Stimulated activated CD4-positive, alpha-beta T cell treated with anti-CD3 and anti-CD28 coated beads, Interleukin-1b, Interleukin-23, amount 100 ng/mL, for 24 hours (primary cell): Measurements from ENCODE around the gene PEX10.

Experiments used
- DNase-seq, 4 experiments: peaks; one replicate each; pipeline ENCODE4 v3.0.0-alpha.2; 2020; ENCODE audit warnings: low read depth in 4 of 4, low spot score in 1 of 4

The PEX10 gene

DNA sequence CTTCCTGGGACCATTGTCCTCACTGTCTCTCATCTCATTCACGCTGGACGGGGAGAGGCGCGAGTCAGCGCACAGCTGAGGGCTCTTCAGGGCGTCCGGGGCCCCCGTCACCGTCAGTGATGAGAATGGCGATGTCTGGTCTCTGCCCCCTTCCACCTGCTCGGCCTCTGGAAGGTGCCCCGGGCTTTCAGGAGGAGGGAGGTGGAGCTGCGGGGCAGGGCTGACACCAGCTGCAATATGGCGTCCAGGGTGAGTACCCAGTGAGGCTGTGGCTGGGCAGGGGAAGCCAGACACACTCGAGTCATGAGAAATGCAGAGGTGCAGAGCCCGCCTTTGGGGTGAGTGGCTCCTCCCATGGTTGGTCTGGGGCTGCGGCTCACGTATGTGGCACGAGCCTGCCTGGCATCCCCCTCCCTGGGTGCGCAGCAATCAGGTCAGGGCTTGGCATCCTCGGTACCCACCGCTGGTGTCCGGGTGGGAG is 36.1 kb downstream of the PEX10 start:
- DNase-seq = no peak

DNA sequence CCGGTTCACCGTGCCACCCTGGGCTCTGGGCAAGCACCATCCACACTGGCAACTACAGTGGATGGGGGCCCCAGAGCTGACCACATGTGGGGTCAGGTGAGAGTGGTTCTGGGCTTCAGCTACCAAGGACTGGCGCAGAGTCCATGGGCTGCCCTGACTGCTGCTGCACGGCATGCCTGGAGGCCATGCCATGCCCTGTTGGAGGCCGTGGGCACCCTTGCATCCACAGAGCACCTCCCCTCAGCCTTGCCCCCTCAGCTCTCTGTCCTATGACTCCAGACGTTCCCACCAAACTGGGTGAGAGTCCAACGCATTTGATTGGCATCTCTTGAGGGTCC is 36.5 kb downstream of the PEX10 start:
- DNase-seq = no peak

DNA sequence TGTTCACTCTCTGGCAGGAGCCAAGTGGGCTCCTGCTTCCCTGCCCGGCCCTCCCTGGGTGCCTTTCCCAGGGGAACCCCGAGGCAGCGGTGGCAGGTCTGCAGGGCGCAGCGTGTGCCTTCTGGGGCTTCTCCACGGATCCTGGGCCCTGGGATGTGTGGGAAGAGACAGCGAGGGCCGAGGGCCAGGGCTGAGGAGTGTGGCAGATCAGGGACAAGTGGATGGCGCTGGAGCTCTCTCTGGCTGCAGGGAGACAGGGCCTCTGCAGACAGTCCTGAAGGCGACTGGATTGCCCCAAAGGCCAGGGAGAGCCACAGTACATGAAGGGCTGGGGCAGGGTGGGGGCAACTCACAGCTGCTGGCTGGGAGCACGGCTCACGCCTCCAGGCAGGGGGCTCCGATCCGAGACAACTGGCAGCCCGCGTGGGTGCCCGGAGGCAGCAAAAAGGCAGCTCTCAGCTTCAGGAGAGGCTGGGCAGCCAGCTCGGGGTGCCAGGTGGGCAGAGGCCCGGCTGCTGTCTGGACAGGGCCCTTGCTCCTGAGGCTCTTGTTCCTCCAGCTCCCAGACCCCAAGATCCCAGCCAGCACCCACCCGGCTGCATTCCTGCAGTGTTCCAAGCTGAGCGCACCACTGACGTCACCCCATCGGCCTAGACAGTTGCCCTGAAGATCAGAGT is 37.0 kb downstream of the PEX10 start:
- DNase-seq = no peak

DNA sequence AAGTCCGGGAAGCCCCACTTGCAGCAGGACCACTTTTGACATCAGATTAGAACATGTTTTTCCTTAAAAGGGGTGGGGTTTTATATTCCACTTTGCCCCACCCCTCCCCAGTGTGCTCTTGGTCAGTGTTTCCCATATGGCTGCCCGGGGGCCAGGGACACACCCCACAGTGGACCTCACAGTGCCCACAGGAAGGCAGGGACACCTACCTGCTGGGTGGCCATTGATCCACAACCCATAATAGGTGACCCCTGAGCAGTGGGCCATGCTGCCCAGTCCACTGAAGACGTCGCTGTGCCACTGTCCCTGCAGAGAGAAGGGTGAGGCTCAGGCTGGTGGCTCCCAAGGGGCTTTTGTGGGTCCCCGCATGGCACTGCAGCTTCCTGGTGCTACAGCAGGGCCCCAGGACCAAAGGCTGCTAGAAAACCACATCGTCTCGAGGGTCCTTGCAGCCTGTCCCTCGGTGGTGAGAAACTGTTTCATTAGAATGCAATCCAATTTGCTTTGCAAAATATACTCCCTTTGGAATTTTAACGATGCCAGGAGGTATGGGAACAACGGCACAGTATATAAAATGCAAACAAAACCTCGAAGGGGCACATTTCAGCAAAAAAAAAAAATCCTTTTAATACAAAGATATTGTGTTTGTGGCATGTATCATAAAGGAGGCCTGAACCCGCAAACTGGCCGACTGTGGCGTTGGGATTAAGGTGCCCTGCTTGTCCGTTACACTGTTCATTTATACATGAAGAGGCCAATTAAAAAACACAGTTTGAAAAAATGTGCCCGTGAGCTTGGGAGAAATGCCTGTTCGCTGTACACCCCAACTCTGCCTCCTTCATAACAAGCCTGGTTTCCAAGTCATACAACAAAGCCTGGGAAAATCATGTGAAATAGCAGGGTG is 37.9 kb downstream of the PEX10 start:
- DNase-seq = no peak

DNA sequence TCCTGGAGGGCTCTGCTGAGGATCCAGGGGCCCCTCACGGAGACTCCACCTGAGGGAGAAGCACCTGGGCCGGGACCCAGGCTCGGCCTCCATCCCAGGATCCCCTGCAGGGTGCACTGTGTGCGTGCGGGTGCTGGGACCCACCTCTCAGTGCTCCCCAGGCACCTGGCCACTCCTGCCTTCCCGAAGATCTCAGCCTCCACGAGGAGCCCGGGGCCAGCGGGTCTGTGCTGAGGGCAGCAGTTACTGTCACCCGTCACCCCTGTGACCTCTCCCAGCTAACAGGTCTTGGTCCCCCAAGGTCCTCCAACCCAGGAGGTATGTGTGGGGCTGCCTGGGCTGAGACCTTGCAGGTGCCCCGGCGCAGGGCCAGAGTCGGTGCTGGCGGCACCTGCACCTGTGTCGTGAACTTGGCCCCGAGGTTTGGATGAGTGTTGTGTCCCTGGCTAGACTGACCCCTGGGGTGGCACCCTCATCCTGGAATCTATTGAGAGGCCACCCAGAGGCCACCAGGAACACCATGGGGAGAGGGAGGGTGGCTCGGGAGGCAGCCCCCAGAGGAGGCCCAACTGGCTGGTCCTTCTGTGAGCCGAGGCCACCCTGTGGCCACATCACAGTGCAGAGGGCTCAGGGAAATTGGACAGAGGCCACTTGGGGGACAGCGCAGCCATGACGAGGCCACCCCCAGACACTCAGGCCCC is 38.7 kb downstream of the PEX10 start:
- no peak for DNase-seq

DNA sequence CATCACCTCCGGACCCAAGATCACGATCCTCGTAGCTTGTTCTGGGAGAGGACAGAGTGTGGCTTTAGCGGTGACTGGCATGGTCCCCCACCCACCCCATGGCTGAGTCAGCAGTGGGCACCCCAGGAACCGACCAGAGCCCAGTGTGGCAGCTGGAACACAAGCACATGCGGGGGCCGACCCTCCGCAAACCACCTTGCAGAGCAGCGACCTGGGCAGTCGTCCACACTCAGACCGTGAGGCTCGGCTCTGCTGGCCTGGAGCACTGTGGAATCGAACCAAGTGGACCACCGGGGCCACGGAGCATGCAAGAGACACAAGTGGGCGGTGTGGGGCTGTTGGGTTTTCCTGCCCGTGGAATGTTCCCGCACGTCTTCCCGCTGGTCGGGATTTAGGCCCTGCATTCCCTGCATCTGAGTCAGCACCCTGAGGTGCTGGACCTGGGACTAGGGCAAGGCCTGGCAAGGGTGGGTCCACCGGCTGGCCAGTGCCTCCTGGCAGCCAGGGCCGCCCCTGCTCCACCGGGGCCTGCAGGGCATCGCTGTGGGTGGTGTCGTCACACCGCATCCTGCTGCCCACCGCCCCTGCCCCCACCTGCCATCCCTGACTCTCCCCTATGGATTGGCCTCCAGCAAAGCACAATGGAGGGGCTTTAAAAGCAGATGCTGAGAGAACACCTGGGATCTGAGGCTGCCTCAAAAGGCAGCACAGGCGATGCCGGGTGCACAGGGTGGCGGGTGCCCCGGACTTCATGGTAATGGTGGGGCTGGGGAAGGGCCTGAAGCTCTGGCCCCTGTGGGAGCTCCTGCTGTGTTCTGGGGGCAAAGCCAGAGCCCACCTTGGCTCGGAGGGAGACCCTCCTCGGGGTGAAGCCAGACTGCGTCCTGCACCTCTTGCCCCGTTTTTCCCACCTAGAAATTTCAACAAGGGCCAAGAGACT is 39.5 kb downstream of the PEX10 start:
- DNase-seq = no peak

DNA sequence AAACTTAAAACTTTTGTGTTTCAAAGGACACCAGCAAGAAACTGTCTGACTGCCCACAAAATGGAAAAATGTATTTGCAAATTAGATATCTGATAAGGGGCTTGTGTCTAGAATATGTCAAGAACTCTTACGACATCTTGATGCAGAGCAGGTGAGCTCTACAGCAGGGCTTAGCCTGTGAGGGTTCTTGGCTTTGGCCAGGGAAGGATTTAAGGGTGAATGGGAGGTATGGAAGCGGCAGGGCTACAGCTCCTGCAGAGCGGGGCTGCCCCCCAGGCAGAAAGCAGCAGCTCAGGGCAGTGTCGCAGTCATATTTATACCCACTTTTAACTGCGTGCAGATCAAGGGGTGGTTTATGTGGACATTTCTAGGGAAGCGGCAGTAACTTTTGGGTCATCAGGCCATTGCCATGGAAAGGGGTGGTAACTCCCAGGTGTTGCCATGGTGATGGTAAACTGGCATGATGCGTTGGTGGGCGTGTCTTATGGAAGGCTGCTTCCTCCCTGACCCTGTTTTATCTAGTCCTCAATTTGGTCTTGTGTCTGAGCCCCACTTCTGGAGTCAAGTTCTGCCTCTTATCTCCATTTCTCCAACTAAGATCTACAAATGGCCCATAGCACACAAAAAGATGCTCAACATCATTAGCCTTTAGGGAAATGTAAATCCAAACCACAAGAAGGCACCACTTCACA is 44.2 kb downstream of the PEX10 start:
- DNase-seq = no peak

DNA sequence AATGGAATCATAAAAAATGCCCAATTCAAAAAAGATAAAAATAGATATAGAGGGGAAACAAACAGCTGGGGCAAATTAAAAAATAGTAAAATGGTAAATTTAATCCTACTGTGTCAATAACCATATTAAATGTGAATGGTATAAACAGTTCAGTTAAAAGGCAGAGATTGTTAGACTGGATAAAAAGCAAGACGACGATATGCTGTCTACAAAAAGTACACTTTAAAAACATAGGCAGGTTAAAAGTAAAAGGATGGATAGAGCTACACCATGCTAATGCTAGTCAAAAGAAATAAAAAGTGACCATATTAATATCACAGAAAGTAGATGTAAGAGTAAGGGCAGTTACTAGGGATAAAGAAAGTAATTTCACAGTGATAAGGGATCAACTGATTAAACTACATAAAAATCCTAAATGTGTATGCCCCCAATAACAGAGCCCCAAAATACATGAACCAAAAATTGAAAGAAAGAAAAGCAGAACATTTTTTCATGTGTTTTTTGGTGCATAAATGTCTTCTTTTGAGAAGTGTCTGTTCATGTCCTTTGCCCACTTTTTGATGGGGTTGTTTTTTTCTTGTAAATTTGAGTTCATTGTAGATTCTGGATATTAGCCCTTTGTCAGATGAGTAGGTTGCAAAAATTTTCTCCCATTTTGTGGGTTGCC is 48.4 kb downstream of the PEX10 start:
- no peak for DNase-seq

DNA sequence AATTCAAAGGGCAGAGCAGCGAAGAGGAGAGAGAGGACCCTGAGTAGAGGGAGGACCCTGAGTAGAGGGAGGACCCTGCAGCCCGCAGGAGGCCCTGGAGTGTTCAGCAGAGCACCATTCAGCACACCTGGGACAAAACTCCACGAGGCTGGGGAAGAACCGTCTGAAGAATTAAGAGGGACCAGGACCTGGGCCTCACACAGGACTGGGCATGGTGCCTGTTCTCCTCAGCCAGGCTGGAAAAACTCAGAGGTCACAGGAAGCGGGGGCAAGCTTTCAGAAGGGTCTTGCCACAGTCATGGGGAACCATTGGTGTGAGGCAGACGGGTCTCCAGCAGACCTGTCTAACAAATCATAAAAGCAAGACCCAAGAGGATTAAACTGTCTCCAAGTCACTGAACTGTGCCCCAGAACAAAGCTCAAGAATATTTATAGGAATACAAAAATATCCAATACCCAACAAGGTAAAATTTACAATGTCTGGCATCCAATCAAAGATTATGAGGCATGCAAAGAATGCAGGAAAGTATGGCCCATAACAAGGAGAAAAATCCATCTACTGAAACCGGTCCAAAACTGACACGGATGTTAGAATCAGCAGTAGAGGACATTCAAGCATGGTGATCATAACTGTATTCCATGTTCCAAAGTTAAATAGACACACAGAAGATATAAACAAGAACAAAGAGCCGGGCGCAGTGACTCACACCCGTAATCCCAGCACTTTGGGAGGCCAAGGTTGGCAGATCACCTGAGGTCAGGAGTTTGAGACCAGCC is 51.6 kb downstream of the PEX10 start:
- no peak for DNase-seq

DNA sequence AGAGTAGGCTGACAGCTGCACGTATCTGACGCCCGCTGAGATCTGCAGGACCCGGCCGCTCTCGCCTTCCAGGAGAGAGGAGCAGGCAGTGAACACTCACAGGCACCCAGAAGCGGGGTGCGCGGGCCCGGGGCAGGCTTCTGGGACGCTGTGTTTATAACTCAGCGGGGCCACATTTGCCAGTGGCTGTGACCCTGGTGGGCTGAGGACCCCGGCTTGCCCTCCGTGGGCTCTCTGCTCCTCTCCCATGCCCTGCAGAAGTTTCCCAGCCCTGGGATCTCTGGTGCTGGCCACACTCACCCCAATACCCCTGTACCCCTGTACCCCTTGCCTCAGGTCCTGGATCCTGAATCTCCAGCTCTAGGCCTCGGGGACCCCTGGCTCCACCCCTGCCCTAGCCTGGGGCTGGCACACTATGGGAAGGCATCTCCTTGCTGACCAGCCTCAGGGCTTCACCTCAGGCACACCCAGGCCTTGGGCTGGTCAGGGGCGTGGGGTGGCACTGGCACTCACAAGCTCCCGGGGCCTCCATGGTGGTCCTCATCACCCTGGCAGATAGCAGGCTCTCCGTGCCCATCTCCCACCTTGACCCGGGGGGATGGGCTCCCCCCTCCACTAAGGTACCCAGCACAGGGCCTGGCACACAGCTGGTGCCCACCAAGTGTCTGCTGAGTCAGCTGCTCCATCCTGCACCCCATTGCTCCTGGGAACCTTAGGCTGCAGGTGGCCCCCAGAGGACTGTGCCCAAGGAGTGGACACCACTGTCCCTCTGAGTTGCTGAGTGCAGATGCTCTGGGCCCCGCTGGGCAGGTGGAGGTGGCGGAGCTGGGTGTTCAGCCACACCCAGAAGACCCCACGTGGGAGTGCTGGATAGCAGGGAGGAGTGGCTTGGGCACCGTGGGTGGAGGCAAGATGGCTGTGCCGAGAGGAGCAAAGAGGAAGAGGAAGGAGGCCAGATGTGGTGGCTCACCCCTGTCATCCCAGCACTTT is 53.4 kb downstream of the PEX10 start:
- no peak for DNase-seq

DNA sequence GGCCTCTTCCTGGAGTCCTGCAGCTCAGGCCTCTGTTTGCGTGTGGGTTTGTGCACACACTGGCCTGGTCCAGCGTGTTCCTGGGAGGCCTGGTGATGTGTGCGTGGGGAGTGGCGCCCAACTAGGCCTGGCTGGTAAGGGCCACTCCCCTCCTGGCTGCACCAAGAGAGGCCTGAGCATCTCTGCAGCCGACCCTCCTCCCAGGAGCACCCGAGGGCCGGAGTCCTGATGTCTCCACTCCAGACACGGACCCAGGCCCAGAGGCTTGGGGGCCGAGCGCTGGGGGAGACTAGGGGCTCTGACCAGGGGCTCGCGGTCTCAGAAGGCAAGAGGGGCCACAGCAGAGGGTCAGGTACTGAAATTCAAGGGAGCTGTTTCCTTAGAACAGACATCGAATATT is 54.3 kb downstream of the PEX10 start:
- no peak for DNase-seq

DNA sequence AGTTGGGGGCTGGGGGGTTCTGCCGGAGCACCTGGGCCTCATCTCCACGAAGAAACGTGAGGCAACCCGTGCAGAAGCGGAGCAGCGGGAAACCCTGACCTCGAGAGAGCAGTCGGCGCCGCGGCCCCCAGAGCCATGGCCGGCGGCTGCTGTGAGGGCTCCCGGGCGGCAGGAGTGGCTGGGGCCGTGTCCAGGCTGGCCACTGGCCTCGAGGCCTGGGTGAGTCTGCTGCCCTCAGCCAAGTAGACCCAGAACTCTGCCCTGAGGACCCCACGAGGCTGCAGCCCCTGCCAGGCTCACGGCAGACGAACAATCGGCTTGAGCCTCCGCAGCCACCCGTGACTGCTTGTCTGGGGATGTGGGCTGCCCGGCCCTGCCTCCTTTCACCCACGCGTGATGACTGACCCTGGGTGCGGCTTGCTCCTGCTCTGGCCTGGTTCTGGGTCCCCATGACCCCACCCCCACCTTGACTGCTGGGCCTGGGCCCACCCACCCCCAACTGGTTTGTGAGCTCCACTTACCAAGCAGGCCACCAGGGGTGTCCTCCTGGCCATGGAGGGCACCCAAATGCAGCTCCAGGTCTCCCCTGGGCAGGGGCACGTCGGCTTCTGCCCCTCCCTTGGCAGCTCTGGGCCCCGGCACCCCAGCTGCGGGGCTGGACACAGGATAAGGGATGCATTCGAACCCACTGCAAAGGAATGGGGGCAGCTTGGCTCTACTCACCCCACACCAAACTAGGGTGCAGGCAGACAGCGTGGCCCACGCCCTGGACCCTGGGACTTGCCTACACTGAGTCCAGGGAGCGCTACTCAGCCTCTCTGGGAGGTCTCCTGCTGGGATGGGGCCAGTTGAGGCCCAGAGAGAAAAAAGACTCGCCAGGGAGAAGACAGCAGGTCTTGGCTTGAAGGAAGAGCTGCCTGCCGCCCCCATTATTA is 55.2 kb downstream of the PEX10 start:
- DNase-seq = no peak

DNA sequence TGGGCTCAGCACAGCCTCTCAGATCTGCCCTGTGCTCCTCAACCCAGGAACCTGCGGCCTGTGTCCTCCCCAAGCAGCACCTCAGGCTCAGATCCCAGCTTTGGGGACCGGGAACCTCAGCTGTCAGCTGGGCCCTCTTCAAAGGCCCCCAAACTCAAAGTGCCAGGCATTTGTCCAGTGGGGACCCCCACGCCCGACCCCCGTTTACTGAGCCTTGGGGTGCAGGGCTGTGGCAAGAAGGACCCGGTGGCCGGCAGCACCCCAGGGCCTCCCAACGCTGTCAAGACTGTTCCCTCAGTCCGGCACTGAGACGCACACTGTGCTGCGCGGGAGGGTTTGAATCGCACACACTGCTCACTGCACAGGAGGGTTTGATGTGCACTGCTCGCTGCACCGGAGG is 56.0 kb downstream of the PEX10 start:
- no peak for DNase-seq

DNA sequence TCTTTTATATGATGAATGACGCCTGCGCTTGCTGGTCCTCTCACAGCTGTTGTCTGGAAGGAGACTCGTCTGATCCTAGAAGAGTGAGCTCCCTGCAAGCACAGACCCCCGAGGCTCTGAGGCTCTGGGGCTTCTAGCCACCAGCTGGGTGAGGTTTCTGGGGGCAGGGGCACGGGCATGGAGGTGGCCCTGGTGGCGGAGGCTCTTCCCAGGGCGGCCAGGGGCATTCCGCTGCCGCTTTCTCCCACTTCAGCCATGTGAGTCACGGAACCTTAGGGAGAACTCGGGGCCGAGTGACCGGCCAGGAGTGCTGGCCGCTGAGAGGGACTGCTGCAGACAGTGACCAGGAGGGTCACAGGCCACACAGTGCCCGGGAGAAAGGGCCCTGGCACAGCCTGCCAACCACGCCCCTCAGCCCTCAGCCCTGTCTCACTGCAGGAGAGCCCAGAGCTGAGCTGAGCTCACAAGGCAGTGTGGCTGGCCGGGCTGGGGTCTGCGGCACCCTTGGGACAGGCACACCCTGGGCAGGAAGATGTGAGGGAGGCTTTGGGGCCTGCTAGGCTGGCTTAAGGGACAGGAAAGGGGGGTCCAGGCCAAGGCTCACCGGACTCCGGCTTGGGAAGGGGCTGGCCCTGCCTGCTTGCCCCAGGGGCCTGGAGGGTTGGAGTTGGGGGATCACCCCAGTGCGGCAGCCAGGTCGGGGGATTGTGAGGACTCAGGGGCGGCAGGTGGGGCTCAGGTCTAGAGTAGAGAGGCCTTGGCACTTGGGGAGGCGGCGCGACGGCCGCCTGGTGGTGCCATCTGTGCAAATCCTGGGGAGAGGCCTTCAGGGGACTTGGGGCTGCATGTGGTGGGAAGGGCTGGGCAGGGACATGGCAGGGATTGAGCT is 56.7 kb downstream of the PEX10 start:
- DNase-seq = no peak

DNA sequence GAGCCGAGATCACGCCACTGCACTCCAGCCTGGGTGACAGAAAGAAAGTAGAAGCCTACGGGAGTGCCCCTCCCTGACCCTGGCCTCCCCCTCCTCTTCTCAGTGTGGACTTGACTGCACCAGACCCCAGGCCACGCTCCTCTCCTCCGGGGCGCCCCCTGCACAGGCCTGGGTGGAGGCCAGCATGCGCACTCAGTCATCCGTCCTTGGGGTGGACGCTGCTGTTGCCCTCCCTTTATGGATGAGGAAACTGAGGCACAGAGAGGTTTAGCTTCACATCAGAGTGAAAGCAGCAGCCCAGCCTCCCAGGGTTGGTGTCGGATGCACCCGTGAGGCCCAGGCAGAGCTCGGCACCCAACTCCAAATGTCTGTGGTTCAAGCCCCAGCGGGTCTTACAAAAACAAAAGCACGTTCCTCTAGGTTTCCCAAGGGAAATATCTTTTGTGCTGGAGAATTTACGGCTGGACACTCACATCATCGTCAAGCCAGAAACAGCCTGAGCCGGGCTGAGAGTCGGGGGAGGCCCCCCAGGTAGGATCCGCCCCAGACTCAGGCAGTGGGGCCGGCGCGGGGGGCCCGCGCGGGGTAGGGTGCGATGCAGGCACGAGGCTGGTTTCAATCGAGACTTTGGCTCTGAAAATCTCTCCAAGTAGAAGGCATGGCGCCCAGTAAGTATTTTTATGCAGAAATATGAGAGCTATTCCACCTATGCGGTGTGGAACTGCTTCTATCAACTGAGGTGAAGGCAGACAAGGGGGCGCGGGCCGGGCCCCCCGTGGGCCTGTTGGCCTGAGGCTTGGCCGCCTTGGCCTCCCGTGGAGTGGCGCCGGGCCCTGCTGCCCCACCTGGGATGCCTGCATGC is 57.6 kb downstream of the PEX10 start:
- no peak for DNase-seq
